Activated naive CD4-positive, alpha-beta T cell treated with anti-CD3 and anti-CD28 coated beads, Interleukin-2, amount 50 U/mL, for 24 hours (primary cell): ENCODE results near the gene ENO1.
A peak's percentile ranks its signal among the peaks of the same experiment; 100 is the strongest.
"Not testable (repeated sequence)": the region's sequence is repeated elsewhere in the genome, so short reads cannot be mapped to it uniquely, and the experiment has no call there.

Experiments used
- H3K27ac Mint-ChIP-seq: one replicate; pipeline ENCODE4 v1.8.0; 2021; ENCODE audit warnings: mild to moderate bottlenecking, mixed read lengths
- H3K27me3 Mint-ChIP-seq: one replicate; pipeline ENCODE4 v1.8.0; 2021; ENCODE audit warnings: mixed read lengths
- H3K36me3 Mint-ChIP-seq: one replicate; pipeline ENCODE4 v1.8.0; 2021; ENCODE audit warnings: mixed read lengths
- H3K4me1 Mint-ChIP-seq: one replicate; pipeline ENCODE4 v1.8.0; 2021; ENCODE audit warnings: mixed read lengths
- H3K4me3 Mint-ChIP-seq: one replicate; pipeline ENCODE4 v1.8.0; 2021; ENCODE audit warnings: mild to moderate bottlenecking, mixed read lengths
- H3K9me3 Mint-ChIP-seq: one replicate; pipeline ENCODE4 v1.8.0; 2021; ENCODE audit warnings: mixed read lengths

Gene ENO1

GRCh38 chr1:8878448-8878697, at the start of gene ENO1:
Gene ENO1 (minus strand): TSS chr1:8878686. CDS start chr1:8874908, 3,778 bp downstream.
- H3K4me3 Mint-ChIP-seq = peak within 1 kb of the TSS; percentile 98
- H3K27ac Mint-ChIP-seq = peak within 1 kb of the TSS; percentile 99
- H3K4me1 Mint-ChIP-seq = peaks cover 32% of the 10 kb centered on the region
- no peaks in the 10 kb centered on the region for H3K27me3 Mint-ChIP-seq
- peaks cover 31% of the 10 kb centered on the region for H3K36me3 Mint-ChIP-seq
- no peaks in the 10 kb centered on the region for H3K9me3 Mint-ChIP-seq

GRCh38 chr1:8926707-8927694, 48.5 kb upstream of the ENO1 start:
- no peaks in the 10 kb centered on the region for H3K9me3 Mint-ChIP-seq
- H3K27me3 Mint-ChIP-seq = no peaks in the 10 kb centered on the region
- H3K4me1 Mint-ChIP-seq = peaks cover 22% of the 10 kb centered on the region
- H3K4me3 Mint-ChIP-seq = no peak overlapping the region
- peaks cover 3% of the 10 kb centered on the region for H3K36me3 Mint-ChIP-seq
- no peak overlapping the region for H3K27ac Mint-ChIP-seq

- H3K27me3 Mint-ChIP-seq = no peaks in the 10 kb centered on the region
- no peaks in the 10 kb centered on the region for H3K9me3 Mint-ChIP-seq
- H3K36me3 Mint-ChIP-seq = peaks cover 3% of the 10 kb centered on the region
- no peak overlapping the region for H3K27ac Mint-ChIP-seq
- peaks cover 28% of the 10 kb centered on the region for H3K4me1 Mint-ChIP-seq
- no peak overlapping the region for H3K4me3 Mint-ChIP-seq
These were observed 47.5 kb upstream of the ENO1 start for GRCh38 chr1:8925960-8926359.

- no peak overlapping the region for H3K4me3 Mint-ChIP-seq
- H3K9me3 Mint-ChIP-seq = no peaks in the 10 kb centered on the region
- no peaks in the 10 kb centered on the region for H3K27me3 Mint-ChIP-seq
- peaks cover 33% of the 10 kb centered on the region for H3K4me1 Mint-ChIP-seq
- H3K27ac Mint-ChIP-seq = no peak overlapping the region
- H3K36me3 Mint-ChIP-seq = peaks cover 3% of the 10 kb centered on the region
These were observed 46.9 kb upstream of the ENO1 start for GRCh38 chr1:8925406-8925805.

GRCh38 chr1:8922962-8923361, 44.5 kb upstream of the ENO1 start:
- Mint-ChIP-seq H3K9me3 (no peaks in the 10 kb centered on the region), H3K4me3 (no peak overlapping the region), H3K27ac (peak overlapping the region; percentile 82), H3K4me1 (peaks cover 37% of the 10 kb centered on the region), H3K36me3 (peaks cover 3% of the 10 kb centered on the region), H3K27me3 (no peaks in the 10 kb centered on the region)

GRCh38 chr1:8917536-8917935, 39.0 kb upstream of the ENO1 start:
- H3K4me3 Mint-ChIP-seq, H3K27me3 Mint-ChIP-seq, H3K36me3 Mint-ChIP-seq, H3K9me3 Mint-ChIP-seq, H3K27ac Mint-ChIP-seq: not testable (repeated sequence)
- H3K4me1 Mint-ChIP-seq = peaks cover 43% of the 10 kb centered on the region

GRCh38 chr1:8915446-8915845, 37.0 kb upstream of the ENO1 start:
- Mint-ChIP-seq H3K27me3 (no peaks in the 10 kb centered on the region), H3K9me3 (no peaks in the 10 kb centered on the region), H3K4me1 (peaks cover 26% of the 10 kb centered on the region), H3K27ac (peak overlapping the region; percentile 43), H3K4me3 (no peak overlapping the region), H3K36me3 (no peaks in the 10 kb centered on the region)

- no peak overlapping the region for H3K4me3 Mint-ChIP-seq
- H3K27me3 Mint-ChIP-seq = no peaks in the 10 kb centered on the region
- H3K9me3 Mint-ChIP-seq = no peaks in the 10 kb centered on the region
- no peak overlapping the region for H3K27ac Mint-ChIP-seq
- no peaks in the 10 kb centered on the region for H3K36me3 Mint-ChIP-seq
- H3K4me1 Mint-ChIP-seq = peaks cover 26% of the 10 kb centered on the region
These were observed 36.0 kb upstream of the ENO1 start for GRCh38 chr1:8914466-8914865.

- H3K4me1 Mint-ChIP-seq = peaks cover 22% of the 10 kb centered on the region
- H3K36me3 Mint-ChIP-seq = no peaks in the 10 kb centered on the region
- no peaks in the 10 kb centered on the region for H3K27me3 Mint-ChIP-seq
- H3K27ac Mint-ChIP-seq = peak overlapping the region; percentile 59
- H3K9me3 Mint-ChIP-seq = no peaks in the 10 kb centered on the region
- no peak overlapping the region for H3K4me3 Mint-ChIP-seq
These were observed 35.0 kb upstream of the ENO1 start for GRCh38 chr1:8913457-8913856.

GRCh38 chr1:8911416-8912309, 33.2 kb upstream of the ENO1 start:
- Mint-ChIP-seq H3K36me3 (no peaks in the 10 kb centered on the region), H3K4me3 (no peak overlapping the region), H3K4me1 (peaks cover 22% of the 10 kb centered on the region), H3K27me3 (no peaks in the 10 kb centered on the region), H3K27ac (peak overlapping the region; percentile 17), H3K9me3 (no peaks in the 10 kb centered on the region)

- no peak overlapping the region for H3K4me3 Mint-ChIP-seq
- H3K27ac Mint-ChIP-seq = no peak overlapping the region
- H3K27me3 Mint-ChIP-seq = no peaks in the 10 kb centered on the region
- no peaks in the 10 kb centered on the region for H3K36me3 Mint-ChIP-seq
- no peaks in the 10 kb centered on the region for H3K9me3 Mint-ChIP-seq
- H3K4me1 Mint-ChIP-seq = peaks cover 23% of the 10 kb centered on the region
These were observed 32.4 kb upstream of the ENO1 start for GRCh38 chr1:8910914-8911313.

GRCh38 chr1:8910331-8910730, 31.8 kb upstream of the ENO1 start:
- Mint-ChIP-seq H3K36me3 (no peaks in the 10 kb centered on the region), H3K4me3 (no peak overlapping the region), H3K27me3 (no peaks in the 10 kb centered on the region), H3K27ac (peak overlapping the region; percentile 8), H3K4me1 (peaks cover 27% of the 10 kb centered on the region), H3K9me3 (no peaks in the 10 kb centered on the region)

GRCh38 chr1:8908388-8909151, 30.1 kb upstream of the ENO1 start:
- Mint-ChIP-seq H3K36me3 (no peaks in the 10 kb centered on the region), H3K4me1 (peaks cover 27% of the 10 kb centered on the region), H3K9me3 (no peaks in the 10 kb centered on the region), H3K4me3 (no peak overlapping the region), H3K27me3 (no peaks in the 10 kb centered on the region), H3K27ac (no peak overlapping the region)

- H3K27me3 Mint-ChIP-seq = no peaks in the 10 kb centered on the region
- H3K4me1 Mint-ChIP-seq = peaks cover 35% of the 10 kb centered on the region
- H3K9me3 Mint-ChIP-seq = no peaks in the 10 kb centered on the region
- no peak overlapping the region for H3K4me3 Mint-ChIP-seq
- no peaks in the 10 kb centered on the region for H3K36me3 Mint-ChIP-seq
- peak overlapping the region; percentile 87 for H3K27ac Mint-ChIP-seq
These were observed 27.2 kb upstream of the ENO1 start for GRCh38 chr1:8905582-8906191.
